HG03558 (cell line): ENCODE data around the gene IFI6.
"Not testable (repeated sequence)": the region's sequence is repeated elsewhere in the genome, so short reads cannot be mapped to it uniquely, and the experiment has no call there.

Source experiments
- ATAC-seq: cut with Tn5 transposase; IDR thresholded peaks from one replicate; pipeline ENCODE4 v1.9.1; 2021; ENCODE audit warnings: moderate number of reproducible peaks; ENCODE audit not compliant: unreplicated experiment; ENCODE audit errors: extremely low read depth

The IFI6 gene

DNA sequence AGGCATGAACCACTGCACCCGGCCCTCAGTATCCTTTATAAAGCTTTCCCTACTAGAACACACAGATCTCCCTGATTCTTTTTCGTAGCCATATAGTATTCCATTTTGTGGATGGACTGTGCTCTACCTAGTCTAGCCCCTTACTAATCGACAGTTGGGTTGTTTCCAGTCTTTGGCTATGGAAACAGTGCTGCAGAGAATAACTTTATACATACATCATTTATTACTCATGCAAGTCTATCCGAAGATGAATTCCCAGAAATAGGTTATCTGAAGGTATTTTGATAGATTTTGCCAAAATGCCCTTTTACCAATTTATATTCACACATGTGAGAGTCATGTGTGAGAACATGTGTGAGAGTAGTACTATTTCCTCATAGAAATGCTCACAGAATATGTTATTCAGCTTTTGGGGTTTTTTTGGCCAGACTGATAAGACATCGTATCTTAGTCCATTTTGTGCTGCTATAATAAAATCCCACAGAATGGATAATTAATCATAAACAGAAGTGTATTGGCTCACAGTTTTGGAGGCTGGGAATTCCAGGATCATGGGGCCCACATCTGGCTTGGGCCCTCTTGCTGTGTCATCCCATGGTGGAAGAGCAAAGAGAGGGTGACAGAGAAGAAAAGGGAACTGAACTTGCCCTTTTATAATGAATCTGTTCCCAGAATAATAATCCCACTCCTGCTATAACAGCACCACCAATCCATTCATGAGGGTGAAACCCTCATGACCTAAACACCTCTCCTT lies 19.7 kb downstream of the IFI6 start:
- no peak for ATAC-seq

- no peak for ATAC-seq
Measured at GRCh38 chr1:27650539-27651175, 21.3 kb downstream of the IFI6 start.

GRCh38 chr1:27650171-27650538 lies 21.8 kb downstream of the IFI6 start:
- ATAC-seq = no peak

GRCh38 chr1:27649306-27649635 lies 22.7 kb downstream of the IFI6 start:
- ATAC-seq = no peak

GRCh38 chr1:27648602-27649305 lies 23.2 kb downstream of the IFI6 start:
- ATAC-seq = no peak

GRCh38 chr1:27647328-27647727 lies 24.7 kb downstream of the IFI6 start:
- ATAC-seq = no peak

DNA sequence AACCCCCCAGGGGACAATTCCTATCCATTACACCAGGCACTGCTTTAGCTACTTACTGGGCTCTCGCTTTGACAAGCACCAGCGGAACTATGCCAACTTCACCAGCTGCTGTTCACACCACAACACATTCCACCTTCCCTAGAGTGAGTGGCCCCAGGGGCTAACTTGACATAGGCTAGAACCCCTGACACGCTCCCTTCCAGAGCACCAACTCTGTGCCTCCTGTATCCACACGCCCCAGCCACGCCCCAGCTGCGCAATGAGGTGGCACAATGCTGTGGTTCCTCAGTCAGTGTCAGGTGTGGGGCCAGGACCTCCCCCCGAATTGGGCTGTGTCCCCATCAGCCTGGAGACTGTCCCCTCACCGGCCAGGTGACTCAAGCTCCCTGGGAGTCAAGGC lies 25.3 kb downstream of the IFI6 start:
- ATAC-seq = no peak

DNA sequence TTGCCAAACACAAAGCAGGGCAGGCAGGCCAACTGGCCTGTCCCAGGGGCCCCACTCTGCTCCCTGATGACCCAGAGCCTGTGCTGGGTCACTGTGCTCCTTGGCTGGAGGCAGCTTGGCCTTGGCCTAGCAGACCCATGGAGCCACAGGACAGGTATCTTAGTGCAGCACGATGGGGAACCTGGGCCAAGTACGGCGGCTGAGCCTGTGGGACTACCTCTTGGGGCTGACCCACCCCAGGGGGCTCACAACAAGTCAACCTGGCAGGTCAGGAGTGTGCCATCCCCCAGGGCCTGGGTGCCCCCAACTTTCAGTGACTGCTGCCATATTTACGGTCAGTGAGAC lies 26.9 kb downstream of the IFI6 start:
- ATAC-seq = no peak

GRCh38 chr1:27644369-27645070 lies 27.5 kb downstream of the IFI6 start:
- no peak for ATAC-seq

- no peak for ATAC-seq
Measured at GRCh38 chr1:27643600-27644368, 28.2 kb downstream of the IFI6 start.

- not testable (repeated sequence) for ATAC-seq
Measured at GRCh38 chr1:27640514-27640913, 31.5 kb downstream of the IFI6 start.

- no peak for ATAC-seq
Measured at GRCh38 chr1:27638805-27639204, 33.2 kb downstream of the IFI6 start.

DNA sequence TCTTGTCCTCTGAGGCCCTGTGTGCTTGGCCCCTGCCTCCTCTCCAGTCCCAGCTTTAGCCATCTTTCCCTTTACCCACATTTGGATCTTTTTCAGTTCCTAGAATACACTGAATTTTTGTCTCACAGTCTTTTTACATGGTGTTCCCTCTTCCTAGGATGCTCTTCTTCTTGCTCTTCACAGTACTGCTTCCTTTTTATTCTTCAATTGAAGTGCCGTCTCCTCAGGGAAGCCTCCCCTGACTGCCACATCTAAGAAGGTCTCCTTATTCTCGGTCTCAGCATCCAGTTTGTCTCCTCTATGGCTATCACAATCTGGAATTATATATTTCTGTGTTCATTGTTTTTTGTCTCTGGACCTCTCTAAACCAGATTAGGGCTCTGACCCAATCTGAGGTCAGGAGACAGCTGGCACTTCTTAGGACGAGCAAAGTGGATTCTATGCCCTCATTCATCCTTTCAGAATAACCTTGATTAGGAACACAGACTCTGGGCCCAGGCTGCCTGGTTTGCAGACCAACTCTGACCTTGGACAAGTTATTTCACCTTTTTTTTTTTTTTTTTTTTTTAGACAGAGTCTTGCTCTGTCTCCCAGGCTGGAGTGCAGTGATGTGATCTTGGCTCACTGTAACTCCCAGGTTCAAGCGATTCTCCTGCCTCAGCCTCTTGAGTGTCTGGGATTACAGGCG lies 33.8 kb downstream of the IFI6 start:
- ATAC-seq = no peak

DNA sequence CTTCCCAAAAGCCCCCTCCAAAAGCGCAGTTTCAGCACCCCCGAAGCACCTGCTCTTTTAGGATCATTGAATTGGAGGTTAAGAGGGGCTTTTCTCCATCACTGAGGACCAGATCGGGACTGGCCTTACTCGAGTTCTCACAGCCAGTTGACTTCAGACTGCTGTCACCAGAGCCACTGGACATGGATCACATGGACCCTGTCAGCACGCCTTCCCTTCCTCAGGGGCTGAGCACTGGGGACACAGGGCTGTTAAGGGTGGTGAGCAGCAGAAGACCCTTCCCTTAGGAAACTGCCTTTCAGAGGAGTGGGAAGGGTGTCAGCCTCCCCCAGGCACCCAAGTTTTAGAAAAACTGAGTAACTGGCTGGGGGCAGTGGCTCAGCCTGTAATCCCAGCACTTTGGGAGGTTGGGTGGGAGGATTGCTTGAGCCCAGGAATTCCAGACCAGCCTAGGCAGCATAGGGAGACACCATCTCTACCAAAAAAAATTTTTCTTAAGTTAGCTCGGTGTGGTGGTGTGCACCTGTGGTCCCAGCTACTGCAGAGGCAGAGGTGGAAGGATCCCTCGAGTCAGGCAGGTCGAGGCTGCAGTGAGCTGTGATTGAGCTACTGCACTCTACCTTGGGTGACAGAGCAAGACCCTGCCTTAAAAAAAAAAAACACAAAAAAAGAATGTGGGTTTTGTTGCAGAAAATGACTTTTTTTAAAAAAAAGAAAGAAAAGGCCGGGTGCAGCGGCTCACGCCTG lies 36.4 kb downstream of the IFI6 start:
- no peak for ATAC-seq

- no peak for ATAC-seq
Measured at GRCh38 chr1:27634985-27635367, 37.0 kb downstream of the IFI6 start, which contains the start of gene FGR. Gene FGR (minus strand): TSS chr1:27635185. CDS start chr1:27623916, 11,269 bp downstream.

- ATAC-seq = no peak
Measured at GRCh38 chr1:27634177-27634984, 37.6 kb downstream of the IFI6 start.

DNA sequence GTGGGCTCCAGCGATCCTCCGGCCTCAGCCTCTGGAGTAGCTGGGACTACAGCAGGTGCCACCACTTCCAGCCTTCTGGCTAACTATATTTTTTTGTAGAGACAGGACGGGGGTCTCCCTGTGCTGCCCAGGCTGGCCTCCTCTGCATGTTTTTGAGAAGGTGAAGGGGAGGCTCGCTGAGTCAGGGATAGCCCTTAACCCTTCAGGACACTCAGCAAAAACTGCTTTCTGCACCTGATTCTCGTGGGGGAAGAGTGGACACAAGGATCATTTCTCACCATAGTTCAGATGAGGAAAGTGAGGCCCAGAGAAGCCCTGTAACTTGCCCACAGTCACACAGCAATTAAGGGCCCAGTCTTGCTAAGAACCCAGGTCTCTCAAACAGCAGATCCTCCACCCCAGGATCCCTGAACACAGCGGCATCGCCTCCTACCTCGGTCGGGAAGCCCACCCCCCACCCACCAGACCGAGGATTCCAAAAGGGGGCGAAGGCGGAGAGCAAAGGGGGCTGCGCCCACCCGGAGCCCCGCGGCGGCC lies 38.3 kb downstream of the IFI6 start:
- ATAC-seq = no peak

GRCh38 chr1:27633298-27633610 lies 38.7 kb downstream of the IFI6 start:
- ATAC-seq = no peak
